Nephron progenitor cell (in vitro differentiated cells): ENCODE measurements around the gene ULK2.

Experiments used
- DNase-seq: peaks from one replicate; pipeline ENCODE4 v3.0.0; 2021
- H3K27ac Mint-ChIP-seq: 2 replicates; pipeline ENCODE4 v1.8.0; 2021; ENCODE audit warnings: mild to moderate bottlenecking, moderate library complexity, mixed read lengths
- H3K27me3 Mint-ChIP-seq: 2 replicates; pipeline ENCODE4 v1.8.0; 2021; ENCODE audit warnings: mild to moderate bottlenecking, low read depth, mixed read lengths; ENCODE audit not compliant: poor library complexity
- H3K36me3 Mint-ChIP-seq: 2 replicates; pipeline ENCODE4 v1.8.0; 2021; ENCODE audit warnings: low read depth, mixed read lengths
- H3K4me1 Mint-ChIP-seq: 2 replicates; pipeline ENCODE4 v1.8.0; 2021; ENCODE audit warnings: mixed read lengths
- H3K4me3 Mint-ChIP-seq: 2 replicates; pipeline ENCODE4 v1.8.0; 2021; ENCODE audit warnings: mild to moderate bottlenecking, moderate library complexity, mixed read lengths
- H3K9me3 Mint-ChIP-seq: 2 replicates; pipeline ENCODE4 v1.8.0; 2021; ENCODE audit warnings: mild to moderate bottlenecking, moderate library complexity, mixed read lengths
- CTCF ChIP-seq: fragments of 200-600 bp; sonication (generic); IDR thresholded peaks from 2 replicates; pipeline ENCODE4 v1.5.0; 2021; ENCODE audit warnings: antibody characterized with exemption

ULK2 gene

GRCh38 chr17:19744922-19745757, 122.6 kb downstream of the ULK2 start:
- Mint-ChIP-seq H3K9me3 (no peaks in the 10 kb centered on the region), H3K27ac (no peak overlapping the region), H3K4me1 (peaks cover 22% of the 10 kb centered on the region), H3K36me3 (no peaks in the 10 kb centered on the region), H3K27me3 (peaks cover 33% of the 10 kb centered on the region), H3K4me3 (peak overlapping the region; percentile 64)
- peak; percentile 96 for TF ChIP-seq CTCF
- peak; percentile 99 for DNase-seq

- H3K27ac Mint-ChIP-seq = no peak overlapping the region
- H3K9me3 Mint-ChIP-seq = no peaks in the 10 kb centered on the region
- peaks cover 33% of the 10 kb centered on the region for H3K27me3 Mint-ChIP-seq
- DNase-seq = no peak
- peaks cover 19% of the 10 kb centered on the region for H3K4me1 Mint-ChIP-seq
- no peak for TF ChIP-seq CTCF
- no peaks in the 10 kb centered on the region for H3K36me3 Mint-ChIP-seq
- H3K4me3 Mint-ChIP-seq = peak overlapping the region; percentile 81
Measured at GRCh38 chr17:19744492-19744891, 123.2 kb downstream of the ULK2 start.

GRCh38 chr17:19743101-19744100, 124.3 kb downstream of the ULK2 start:
- Mint-ChIP-seq H3K4me1 (peaks cover 9% of the 10 kb centered on the region), H3K27me3 (peaks cover 30% of the 10 kb centered on the region), H3K36me3 (no peaks in the 10 kb centered on the region), H3K27ac (no peak overlapping the region), H3K9me3 (no peaks in the 10 kb centered on the region), H3K4me3 (peak overlapping the region; percentile 81)
- no peak for DNase-seq
- TF ChIP-seq CTCF = no peak

- no peak for DNase-seq
- no peak for TF ChIP-seq CTCF
- no peak overlapping the region for H3K4me3 Mint-ChIP-seq
Measured at GRCh38 chr17:19742495-19742894, 125.2 kb downstream of the ULK2 start.

GRCh38 chr17:19741832-19742457, 125.8 kb downstream of the ULK2 start:
- Mint-ChIP-seq H3K27ac (no peak overlapping the region), H3K4me3 (no peak overlapping the region), H3K36me3 (no peaks in the 10 kb centered on the region), H3K9me3 (no peaks in the 10 kb centered on the region), H3K4me1 (peaks cover 6% of the 10 kb centered on the region), H3K27me3 (peaks cover 19% of the 10 kb centered on the region)
- DNase-seq = no peak
- no peak for TF ChIP-seq CTCF

More at GRCh38 chr17:19742495-19742894, 125.2 kb downstream of the ULK2 start:
- no peak overlapping the region for H3K27ac Mint-ChIP-seq
- H3K36me3 Mint-ChIP-seq = no peaks in the 10 kb centered on the region
- H3K27me3 Mint-ChIP-seq = peaks cover 22% of the 10 kb centered on the region
- no peaks in the 10 kb centered on the region for H3K9me3 Mint-ChIP-seq
- peaks cover 4% of the 10 kb centered on the region for H3K4me1 Mint-ChIP-seq
